CD8-positive, alpha-beta memory T cell (primary cell): ENCODE data around the gene SPATC1L. TPM values are rescaled to one million over a fixed set of nuclear protein-coding genes. Genes with fewer than 3 reads are reported as not detected.
"Not testable (repeated sequence)": the region's sequence is repeated elsewhere in the genome, so short reads cannot be mapped to it uniquely, and the experiment has no call there.

Experiments used
- CTCF ChIA-PET: fragments of 350-600 bp; sonication (Branson Sonifier 250); formaldehyde crosslinking; loops from one replicate; lab custom pipeline; 2021; ENCODE audit warnings: antibody characterized with exemption; lab: Charles Lee
- POLR2A ChIA-PET: fragments of 350-600 bp; sonication (Branson Sonifier 250); formaldehyde crosslinking; loops from one replicate; lab custom pipeline; 2021; ENCODE audit warnings: antibody characterized with exemption; lab: Charles Lee
- DNase-seq, 5 donors: peaks; one replicate each; pipeline versions ENCODE4 v3.0.0 to v3.0.0-alpha.2; 2020 to 2022; ENCODE audit warnings: mixed read lengths in 1 of 5
- H3K27ac ChIP-seq: one replicate; pipeline ENCODE4 v1.7.0; 2013; ENCODE audit warnings: low read depth, mild to moderate bottlenecking, low read length, moderate library complexity
- H3K27me3 ChIP-seq: 2 replicates; pipeline ENCODE4 v1.7.0; 2013; ENCODE audit warnings: low read length, mild to moderate bottlenecking; ENCODE audit not compliant: insufficient read depth, poor library complexity, severe bottlenecking
- H3K36me3 ChIP-seq: 2 replicates; pipeline ENCODE4 v1.7.0; 2013; ENCODE audit warnings: mild to moderate bottlenecking, low read length, moderate library complexity; ENCODE audit not compliant: insufficient read depth
- H3K4me1 ChIP-seq: 2 replicates; pipeline ENCODE4 v1.7.0; 2013; ENCODE audit warnings: mild to moderate bottlenecking, low read length, moderate library complexity; ENCODE audit not compliant: insufficient read depth
- H3K4me3 ChIP-seq: 2 replicates; pipeline ENCODE4 v1.7.0; 2013; ENCODE audit warnings: mild to moderate bottlenecking, low read length
- H3K9me3 ChIP-seq: 2 replicates; pipeline ENCODE4 v1.7.0; 2013; ENCODE audit warnings: mild to moderate bottlenecking, low read length
- H3K27ac Mint-ChIP-seq, 8 donors: one replicate each; pipeline ENCODE4 v1.8.0; 2020 to 2021; ENCODE audit warnings: mixed read lengths in 8 of 8, mild to moderate bottlenecking in 6 of 8, inconsistent platforms in 3 of 8, moderate library complexity in 3 of 8
- H3K27me3 Mint-ChIP-seq, 2 donors: one replicate each; pipeline ENCODE4 v1.8.0; 2020 to 2021; ENCODE audit warnings: mixed read lengths in 2 of 2, mild to moderate bottlenecking in 1 of 2, moderate library complexity in 1 of 2
- H3K36me3 Mint-ChIP-seq, 3 donors: one replicate each; pipeline ENCODE4 v1.8.0; 2020 to 2021; ENCODE audit warnings: mixed read lengths in 3 of 3, inconsistent platforms in 1 of 3, mild to moderate bottlenecking in 1 of 3
- H3K4me1 Mint-ChIP-seq, 3 donors: one replicate each; pipeline ENCODE4 v1.8.0; 2020 to 2021; ENCODE audit warnings: mixed read lengths in 3 of 3, inconsistent platforms in 1 of 3, mild to moderate bottlenecking in 1 of 3
- H3K4me3 Mint-ChIP-seq, 7 donors: one replicate each; pipeline ENCODE4 v1.8.0; 2020 to 2021; ENCODE audit warnings: mixed read lengths in 7 of 7, mild to moderate bottlenecking in 6 of 7, moderate library complexity in 4 of 7, inconsistent platforms in 2 of 7
- H3K9me3 Mint-ChIP-seq, 5 donors: one replicate each; pipeline ENCODE4 v1.8.0; 2020 to 2022; ENCODE audit warnings: mixed read lengths in 5 of 5, mild to moderate bottlenecking in 3 of 5, moderate library complexity in 2 of 5, inconsistent platforms in 1 of 5
- polyA plus RNA-seq: library from polyadenylated mRNA; unstranded; fragments of 300-500 nt; fragmentation: Illumina TruSeq; gene quantifications from one replicate; pipeline ENCODE4 v1.2.3, GENCODE V29; 2021
- total RNA-seq, 2 experiments: library from RNA; stranded (reverse); gene quantifications; one replicate each; pipeline ENCODE4 v1.2.3, GENCODE V29; 2021

SPATC1L gene
- total and polyA plus RNA-seq, 3 experiments from 2014 or later, result 5.0 to 10.7 (median 5.0) TPM

DNA sequence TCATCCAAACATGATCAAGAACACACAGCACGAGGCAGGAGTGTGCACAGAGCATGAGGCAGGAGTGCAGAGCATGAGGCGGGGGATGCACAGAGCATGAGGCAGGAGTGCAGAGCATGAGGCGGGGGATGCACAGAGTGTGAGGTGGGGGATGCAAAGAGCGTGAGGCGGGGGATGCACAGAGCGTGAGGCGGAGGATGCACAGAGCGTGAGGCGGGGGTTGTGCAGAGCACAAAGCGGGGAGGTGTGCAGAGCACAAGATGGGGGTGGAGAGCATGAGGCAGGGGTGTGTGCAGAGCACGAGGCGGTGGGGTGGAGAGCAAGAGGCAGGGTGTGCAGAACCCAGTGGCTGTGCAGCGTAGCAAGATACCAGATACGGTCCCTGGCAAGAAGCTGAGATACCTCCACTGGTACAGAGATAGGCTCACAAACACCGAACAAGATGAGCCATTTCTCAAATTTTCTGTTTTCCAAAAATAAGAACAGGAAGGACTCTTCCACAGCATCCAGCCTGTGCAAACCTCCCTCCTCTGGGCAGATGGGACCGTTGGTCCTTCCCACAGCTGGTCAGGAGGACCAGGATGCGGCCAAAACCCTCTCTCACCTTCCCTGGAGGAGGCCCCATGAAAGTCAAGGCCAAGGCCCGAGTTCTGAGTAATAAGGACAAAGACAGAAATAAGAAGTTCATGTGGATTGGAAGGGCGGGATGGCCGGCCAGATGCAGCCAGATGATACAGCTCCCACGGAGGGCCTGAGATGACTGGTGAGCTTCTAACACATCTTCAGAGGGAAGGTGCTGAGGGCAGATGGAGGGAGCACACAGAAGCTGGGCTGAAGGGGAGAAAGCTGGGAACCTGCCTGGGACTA is 12.0 kb downstream of the SPATC1L start:
- Histone ChIP-seq H3K4me1 (peaks cover 6% of the 10 kb centered on the region), H3K27me3 (no peaks in the 10 kb centered on the region), H3K4me3 (no peak overlapping the region), H3K36me3 (no peaks in the 10 kb centered on the region), H3K27ac (no peak overlapping the region), H3K9me3 (no peaks in the 10 kb centered on the region)
- peaks cover 6 to 29% of the 10 kb centered on the region in 2 donors for H3K27me3 Mint-ChIP-seq
- peaks cover 5 to 7% (median 6%) of the 10 kb centered on the region in 3 donors for H3K4me1 Mint-ChIP-seq
- peak overlapping the region in 1 of 8 donors; percentile 34 for H3K27ac Mint-ChIP-seq
- CTCF ChIA-PET, result no interaction called here
- POLR2A ChIA-PET, result no interaction called here
- DNase-seq, result peak in 1 of 5 donors; percentile 16
- no peak overlapping the region for H3K4me3 Mint-ChIP-seq
- H3K9me3 Mint-ChIP-seq, result peaks cover 13 to 30% (median 25%) of the 10 kb centered on the region in 5 donors
- H3K36me3 Mint-ChIP-seq, result peaks cover 0 to 27% (median 2%) of the 10 kb centered on the region in 3 donors

DNA sequence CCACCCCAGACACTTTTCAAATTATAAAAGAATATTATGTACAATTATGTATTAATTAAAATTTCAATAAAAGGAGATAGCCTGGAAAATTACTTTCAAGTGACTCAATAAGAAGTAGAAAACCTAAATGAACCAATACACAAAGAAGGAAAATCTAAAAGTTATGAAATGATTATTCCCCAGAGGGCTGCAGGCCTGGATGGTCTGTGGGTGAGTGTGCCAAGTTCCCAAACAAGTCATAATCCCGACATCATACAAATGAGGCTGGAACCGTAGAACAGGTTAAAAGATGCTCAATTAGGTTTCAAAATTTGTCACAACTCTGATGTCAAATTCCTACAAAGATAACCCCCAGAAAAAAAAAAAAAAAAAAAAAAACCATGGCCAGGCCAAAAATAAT is 12.7 kb downstream of the SPATC1L start:
- POLR2A ChIA-PET, result no interaction called here

DNA sequence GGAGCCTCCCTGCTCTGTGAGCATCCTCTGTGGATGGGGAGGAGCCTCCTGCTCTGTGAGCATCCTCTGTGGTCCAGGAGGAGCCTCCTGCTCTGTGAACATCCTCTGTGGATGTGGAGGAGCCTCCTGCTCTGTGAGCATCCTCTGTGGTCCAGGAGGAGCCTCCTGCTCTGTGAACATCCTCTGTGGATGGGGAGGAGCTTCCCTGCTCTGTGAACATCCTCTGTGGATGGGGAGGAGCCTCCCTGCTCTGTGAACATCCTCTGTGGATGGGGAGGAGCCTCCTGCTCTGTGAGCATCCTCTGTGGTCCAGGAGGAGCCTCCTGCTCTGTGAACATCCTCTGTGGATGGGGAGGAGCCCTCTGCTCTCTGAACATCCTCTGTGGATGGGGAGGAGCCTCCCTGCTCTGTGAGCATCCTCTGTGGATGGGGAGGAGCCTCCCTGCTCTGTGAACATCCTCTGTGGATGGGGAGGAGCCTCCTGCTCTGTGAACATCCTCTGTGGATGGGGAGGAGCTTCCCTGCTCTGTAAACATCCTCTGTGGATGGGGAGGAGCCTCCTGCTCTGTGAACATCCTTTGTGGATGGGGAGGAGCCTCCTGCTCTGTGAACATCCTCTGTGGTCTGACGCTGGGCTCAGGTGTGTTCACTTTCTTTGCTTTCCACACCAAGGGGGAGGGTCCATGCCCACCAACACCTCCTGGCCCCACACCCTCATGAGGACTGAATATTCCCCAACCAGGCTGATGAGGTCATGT is 13.6 kb downstream of the SPATC1L start:
- Mint-ChIP-seq H3K27ac (peak overlapping the region in 3 of 8 donors; percentile 34 to 87 (median 78)), H3K9me3 (peaks cover 13 to 24% (median 17%) of the 10 kb centered on the region in 5 donors), H3K27me3 (peaks cover 5 to 24% of the 10 kb centered on the region in 2 donors), H3K4me3 (peak overlapping the region in 1 of 7 donors; percentile 20), H3K36me3 (peaks cover 0 to 14% (median 3%) of the 10 kb centered on the region in 3 donors)
- H3K4me1 ChIP-seq, H3K27me3 ChIP-seq, H3K9me3 ChIP-seq, H3K4me3 ChIP-seq, CTCF ChIA-PET, H3K36me3 ChIP-seq, POLR2A ChIA-PET, H3K27ac ChIP-seq, H3K4me1 Mint-ChIP-seq: not testable (repeated sequence)
- peak in 4 of 5 donors; percentile 17 to 49 (median 26) for DNase-seq

More for the DNA sequence above, 12.7 kb downstream of the SPATC1L start:
- H3K4me1 Mint-ChIP-seq, result peaks cover 5 to 7% (median 6%) of the 10 kb centered on the region in 3 donors
- CTCF ChIA-PET, result no interaction called here
- no peaks in the 10 kb centered on the region for H3K27me3 ChIP-seq
- H3K9me3 ChIP-seq, result no peaks in the 10 kb centered on the region
- H3K4me3 ChIP-seq, result no peak overlapping the region
- no peak overlapping the region for H3K27ac ChIP-seq
- peaks cover 13 to 30% (median 24%) of the 10 kb centered on the region in 5 donors for H3K9me3 Mint-ChIP-seq
- no peak for DNase-seq
- H3K27ac Mint-ChIP-seq, result peak overlapping the region in 1 of 8 donors; percentile 34
- H3K36me3 ChIP-seq, result no peaks in the 10 kb centered on the region
- H3K27me3 Mint-ChIP-seq, result peaks cover 6 to 29% of the 10 kb centered on the region in 2 donors
- H3K4me3 Mint-ChIP-seq, result no peak overlapping the region
- H3K4me1 ChIP-seq, result peaks cover 6% of the 10 kb centered on the region
- peaks cover 0 to 23% (median 3%) of the 10 kb centered on the region in 3 donors for H3K36me3 Mint-ChIP-seq

DNA sequence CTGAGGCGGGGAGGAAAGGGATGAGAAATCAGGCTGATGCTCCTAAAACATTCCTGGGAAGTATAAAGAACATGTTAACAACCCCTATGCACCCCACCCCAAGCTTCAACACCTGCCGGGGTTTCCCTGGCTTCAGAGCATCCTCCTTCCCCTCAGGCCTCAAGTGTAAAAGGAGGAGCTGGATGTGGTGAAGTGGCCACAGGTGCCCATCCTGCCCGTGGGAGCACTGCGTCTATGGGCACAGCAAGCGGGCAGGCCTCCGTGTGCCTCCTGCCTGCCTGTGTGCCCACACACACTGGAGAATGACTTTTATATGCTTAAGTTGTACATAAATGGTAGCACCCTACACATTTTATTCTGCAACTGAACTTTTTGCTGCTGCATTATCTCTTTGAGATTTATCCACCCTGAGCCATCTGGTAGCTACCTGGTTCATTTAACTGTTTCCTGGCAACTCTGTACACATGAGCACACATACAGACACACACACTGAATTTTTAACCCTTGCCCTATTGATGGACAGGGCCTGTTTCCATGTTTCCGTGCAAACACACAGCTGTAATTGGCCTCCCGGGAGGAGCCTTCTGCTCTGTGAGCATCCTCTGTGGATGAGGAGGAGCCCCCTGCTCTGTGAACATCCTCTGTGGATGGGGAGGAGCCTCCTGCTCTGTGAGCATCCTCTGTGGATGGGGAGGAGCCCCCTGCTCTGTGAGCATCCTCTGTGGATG is 15.4 kb downstream of the SPATC1L start:
- Histone ChIP-seq H3K9me3 (no peaks in the 10 kb centered on the region), H3K4me3 (no peak overlapping the region), H3K36me3 (no peaks in the 10 kb centered on the region), H3K27me3 (no peaks in the 10 kb centered on the region), H3K27ac (no peak overlapping the region), H3K4me1 (peaks cover 6% of the 10 kb centered on the region)
- Mint-ChIP-seq H3K36me3 (peaks cover 0 to 1% (median 1%) of the 10 kb centered on the region in 3 donors), H3K9me3 (peaks cover 0 to 11% (median 3%) of the 10 kb centered on the region in 5 donors), H3K4me1 (peaks cover 5 to 7% (median 6%) of the 10 kb centered on the region in 3 donors), H3K27me3 (peaks cover 2 to 22% of the 10 kb centered on the region in 2 donors), H3K27ac (no peak overlapping the region), H3K4me3 (no peak overlapping the region)
- DNase-seq, result peak in 1 of 5 donors; percentile 16
- ChIA-PET POLR2A (no interaction called here), CTCF (no interaction called here)

DNA sequence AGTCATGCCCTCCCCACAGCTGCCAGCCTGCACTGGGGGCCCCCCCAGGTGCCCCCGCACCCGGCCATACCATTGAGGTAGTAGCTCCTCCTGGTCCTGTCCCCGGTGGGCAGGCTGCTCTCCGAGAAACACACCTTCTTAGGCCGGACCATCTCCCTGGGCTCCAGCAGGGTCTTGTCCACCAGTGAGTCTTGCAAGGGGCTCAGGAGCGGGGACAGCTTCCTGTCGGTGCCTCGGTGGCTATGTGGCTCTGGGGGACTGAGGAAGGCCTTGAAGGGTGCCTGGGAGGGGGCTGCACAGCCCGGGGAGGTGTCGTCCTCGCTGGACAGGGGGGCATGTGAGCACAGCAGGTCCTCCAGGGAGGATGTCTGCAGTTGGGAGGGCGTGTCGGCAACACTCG is 16.0 kb downstream of the SPATC1L start:
- H3K4me1 ChIP-seq, result peaks cover 6% of the 10 kb centered on the region
- peak in 1 of 5 donors; percentile 37 for DNase-seq
- Mint-ChIP-seq H3K9me3 (peaks cover 0 to 5% (median 0%) of the 10 kb centered on the region in 5 donors), H3K36me3 (peaks cover 0 to 1% (median 1%) of the 10 kb centered on the region in 3 donors), H3K4me1 (peaks cover 5 to 7% (median 6%) of the 10 kb centered on the region in 3 donors), H3K27ac (no peak overlapping the region), H3K4me3 (no peak overlapping the region), H3K27me3 (peaks cover 2 to 22% of the 10 kb centered on the region in 2 donors)
- H3K9me3 ChIP-seq, result no peaks in the 10 kb centered on the region
- ChIA-PET CTCF (no interaction called here), POLR2A (no interaction called here)
- H3K4me3 ChIP-seq, result no peak overlapping the region
- H3K36me3 ChIP-seq, result no peaks in the 10 kb centered on the region
- H3K27ac ChIP-seq, result no peak overlapping the region
- no peaks in the 10 kb centered on the region for H3K27me3 ChIP-seq

DNA sequence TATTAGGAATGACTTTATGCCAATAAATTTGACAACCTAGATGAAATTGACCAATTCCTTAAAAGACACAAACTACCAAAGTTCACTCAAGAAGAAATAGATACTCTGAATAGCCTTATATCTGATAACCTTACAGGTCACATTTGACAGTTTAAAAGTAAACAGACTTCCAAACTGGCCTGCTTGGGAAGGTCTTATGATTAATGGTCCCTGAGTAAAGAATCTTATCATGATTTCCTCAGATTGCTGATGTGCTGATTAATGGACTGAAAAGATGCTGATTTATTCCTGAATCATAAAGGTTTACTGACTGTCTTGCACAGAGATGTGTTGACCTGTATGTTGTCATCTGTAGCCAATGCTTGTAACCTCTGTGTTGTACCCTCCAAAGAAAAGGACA is 19.2 kb downstream of the SPATC1L start:
- POLR2A ChIA-PET, result no interaction called here
- peak overlapping the region in 1 of 8 donors; percentile 61 for H3K27ac Mint-ChIP-seq
- H3K4me1 ChIP-seq, result no peaks in the 10 kb centered on the region
- peaks cover 0 to 2% (median 0%) of the 10 kb centered on the region in 3 donors for H3K4me1 Mint-ChIP-seq
- H3K36me3 ChIP-seq, result no peaks in the 10 kb centered on the region
- peaks cover 0 to 1% (median 1%) of the 10 kb centered on the region in 3 donors for H3K36me3 Mint-ChIP-seq
- H3K27me3 ChIP-seq, result no peaks in the 10 kb centered on the region
- no peaks in the 10 kb centered on the region for H3K9me3 Mint-ChIP-seq
- H3K27me3 Mint-ChIP-seq, result peaks cover 2 to 23% of the 10 kb centered on the region in 2 donors
- DNase-seq, result no peak
- H3K9me3 ChIP-seq, result no peaks in the 10 kb centered on the region
- no peak overlapping the region for H3K4me3 Mint-ChIP-seq
- H3K27ac ChIP-seq, result no peak overlapping the region
- H3K4me3 ChIP-seq, result no peak overlapping the region
- CTCF ChIA-PET, result no interaction called here

DNA sequence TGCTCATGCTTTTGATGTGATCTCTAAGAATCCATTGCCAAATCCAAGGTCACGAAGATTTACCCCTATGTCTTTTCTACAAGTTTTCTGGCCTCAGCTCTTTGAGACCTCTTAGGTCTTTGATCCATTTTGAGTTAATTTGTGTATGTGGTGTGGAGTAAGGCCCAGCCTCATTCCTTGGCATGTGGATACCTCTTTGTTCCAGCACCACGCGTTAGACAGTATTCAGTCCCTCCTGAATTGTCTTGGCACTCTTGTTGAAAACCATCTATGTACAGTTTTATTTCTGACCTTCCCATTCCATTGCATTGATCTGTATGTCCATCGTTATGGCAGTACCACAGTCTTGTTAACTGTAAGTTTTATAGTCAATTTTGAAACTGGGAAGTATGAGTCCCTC is 20.9 kb downstream of the SPATC1L start:
- Mint-ChIP-seq H3K9me3 (no peaks in the 10 kb centered on the region), H3K27ac (peak overlapping the region in 2 of 8 donors; percentile 51 to 52), H3K4me3 (no peak overlapping the region)

More for the DNA sequence above, 20.9 kb downstream of the SPATC1L start:
- H3K9me3 ChIP-seq, result no peaks in the 10 kb centered on the region
- no peak overlapping the region for H3K4me3 ChIP-seq
- ChIA-PET CTCF (no interaction called here), POLR2A (no interaction called here)
- H3K4me1 ChIP-seq, result no peaks in the 10 kb centered on the region
- H3K36me3 Mint-ChIP-seq, result peaks cover 0 to 1% (median 1%) of the 10 kb centered on the region in 3 donors
- peaks cover 2 to 23% of the 10 kb centered on the region in 2 donors for H3K27me3 Mint-ChIP-seq
- DNase-seq, result no peak
- H3K27ac ChIP-seq, result no peak overlapping the region
- no peaks in the 10 kb centered on the region for H3K4me1 Mint-ChIP-seq
- H3K36me3 ChIP-seq, result no peaks in the 10 kb centered on the region
- no peaks in the 10 kb centered on the region for H3K27me3 ChIP-seq
